HG02610 (cell line): Measurements from ENCODE around the gene MAP7D2.

Experiments used
- ATAC-seq: cut with Tn5 transposase; IDR thresholded peaks from one replicate; pipeline ENCODE4 v1.9.1; 2021; ENCODE audit warnings: mild to moderate bottlenecking, moderate library complexity; ENCODE audit not compliant: unreplicated experiment

MAP7D2 gene

GRCh38 chrX:20116087-20116576, 575 bp downstream of the MAP7D2 start:
- ATAC-seq: no peak

GRCh38 chrX:20112022-20112774, 4.5 kb downstream of the MAP7D2 start:
- no peak for ATAC-seq

GRCh38 chrX:20111271-20111670, 5.4 kb downstream of the MAP7D2 start:
- no peak for ATAC-seq

GRCh38 chrX:20101934-20102581, 14.6 kb downstream of the MAP7D2 start:
- ATAC-seq: no peak

- ATAC-seq: no peak
Measured at GRCh38 chrX:20091499-20091898, 25.2 kb downstream of the MAP7D2 start.

GRCh38 chrX:20089845-20090244, 26.9 kb downstream of the MAP7D2 start:
- no peak for ATAC-seq

- no peak for ATAC-seq
Measured at GRCh38 chrX:20080277-20080676, 36.4 kb downstream of the MAP7D2 start.

GRCh38 chrX:20071511-20072079, 45.1 kb downstream of the MAP7D2 start:
- ATAC-seq: no peak

- no peak for ATAC-seq
Measured at GRCh38 chrX:20067709-20068561, 48.8 kb downstream of the MAP7D2 start.

- no peak for ATAC-seq
Measured at GRCh38 chrX:20066968-20067708, 49.6 kb downstream of the MAP7D2 start.

- ATAC-seq: no peak
Measured at GRCh38 chrX:20063716-20064351, 52.9 kb downstream of the MAP7D2 start.

GRCh38 chrX:20063153-20063552, 53.6 kb downstream of the MAP7D2 start:
- ATAC-seq: no peak

- no peak for ATAC-seq
Measured at GRCh38 chrX:20061855-20062254, 54.9 kb downstream of the MAP7D2 start.

GRCh38 chrX:20060961-20061748, 55.6 kb downstream of the MAP7D2 start:
- peak; percentile 59 for ATAC-seq

- ATAC-seq: no peak
Measured at GRCh38 chrX:20059467-20060128, 57.1 kb downstream of the MAP7D2 start.

- ATAC-seq: no peak
Measured at GRCh38 chrX:20057479-20057878, 59.2 kb downstream of the MAP7D2 start.

GRCh38 chrX:20056704-20057103, 60.0 kb downstream of the MAP7D2 start:
- ATAC-seq: peak; percentile 85

- no peak for ATAC-seq
Measured at GRCh38 chrX:20053537-20053936, 63.2 kb downstream of the MAP7D2 start.

GRCh38 chrX:20046864-20047263, 69.8 kb downstream of the MAP7D2 start:
- ATAC-seq: no peak
